SK-N-MC (cell line): ENCODE measurements around the gene ESRRB.

Experiments
- EZH2 ChIP-seq: fragments of 200-600 bp; sonication (generic); IDR thresholded peaks from one replicate; pipeline ENCODE4 v1.6.1; 2017; ENCODE audit warnings: antibody characterized with exemption
- FOXP2 ChIP-seq: optimal IDR thresholded peaks from 2 replicates; pipeline ENCODE3; 2011; ENCODE audit warnings: mild to moderate bottlenecking, moderate library complexity; ENCODE audit not compliant: insufficient read depth; ENCODE audit errors: extremely low read length, control extremely low read depth
- POLR2AphosphoS5 ChIP-seq: IDR thresholded peaks from 2 replicates; pipeline ENCODE4 v1.6.1; 2012; ENCODE audit warnings: mild to moderate bottlenecking, low read depth, low read length, borderline replicate concordance

- TF ChIP-seq POLR2AphosphoS5 (no peak), EZH2 (no peak), FOXP2 (no peak)
Observed at GRCh38 chr14:76346391-76347160, 29.4 kb upstream of the ESRRB start.
